ENCODE measurements around the gene BTN1A1.

Gene BTN1A1

GRCh38 chr6:26470643-26471042 lies 29.5 kb upstream of the BTN1A1 start:
- no peak for DNase-seq
- Histone ChIP-seq H3K4me1 (ENCODE audit: control extremely low read depth in 1 of 4, control insufficient read depth in 4 of 4, insufficient read depth in 4 of 4, low read length in 3 of 4) (peaks cover 7 to 21% (median 14%) of the 10 kb centered on the region in 4 experiments), H3K36me3 (ENCODE audit: control insufficient read depth in 4 of 4, insufficient read depth in 4 of 4, low read length in 3 of 4) (peaks cover 11 to 37% (median 27%) of the 10 kb centered on the region in 4 experiments), H3K4me3 (ENCODE audit: control insufficient read depth in 1 of 7, extremely low read depth in 1 of 7, insufficient read depth in 4 of 7, low read depth in 2 of 7, low read length in 6 of 7) (no peak overlapping the region), H3K9me3 (ENCODE audit: control extremely low read depth in 1 of 5, control insufficient read depth in 4 of 5, insufficient read depth in 2 of 5, low read depth in 1 of 5, low read length in 4 of 5) (peaks cover 0 to 7% (median 0%) of the 10 kb centered on the region in 5 experiments), H3K27me3 (replicated peaks in 2 of 5; ENCODE audit: control insufficient read depth in 4 of 5, insufficient read depth in 5 of 5, low read length in 4 of 5) (no peaks in the 10 kb centered on the region), H3K27ac (ENCODE audit: insufficient read depth in 1 of 2, low read depth in 1 of 2, low read length in 2 of 2, poor library complexity in 1 of 2, severe bottlenecking in 2 of 2) (no peak overlapping the region)
- CTCF ChIA-PET: interaction anchor here (1.0 kb wide), 1 partner anchor 16 kb away, joined by 4 read pairs; no protein-coding TSS in a partner anchor
- POLR2A ChIA-PET: no interaction called here
- WGBS (ENCODE audit: insufficient coverage): 97% methylated on average over 3 of the region's 4 CpGs

GRCh38 chr6:26471970-26472369 lies 28.1 kb upstream of the BTN1A1 start:
- ChIA-PET POLR2A (no interaction called here), CTCF (interaction anchor here (0.9 to 1.0 kb wide), 2 partner anchors 17 to 30 kb away, joined by 3 read pairs; no protein-coding TSS in a partner anchor)
- Histone ChIP-seq H3K27ac (ENCODE audit: insufficient read depth in 1 of 2, low read depth in 1 of 2, low read length in 2 of 2, poor library complexity in 1 of 2, severe bottlenecking in 2 of 2) (no peak overlapping the region), H3K4me1 (ENCODE audit: control extremely low read depth in 1 of 4, control insufficient read depth in 4 of 4, insufficient read depth in 4 of 4, low read length in 3 of 4) (peaks cover 12 to 31% (median 22%) of the 10 kb centered on the region in 4 experiments), H3K9me3 (ENCODE audit: control extremely low read depth in 1 of 5, control insufficient read depth in 4 of 5, insufficient read depth in 2 of 5, low read depth in 1 of 5, low read length in 4 of 5) (peaks cover 0 to 7% (median 0%) of the 10 kb centered on the region in 5 experiments), H3K36me3 (ENCODE audit: control insufficient read depth in 4 of 4, insufficient read depth in 4 of 4, low read length in 3 of 4) (peaks cover 4 to 24% (median 15%) of the 10 kb centered on the region in 4 experiments), H3K27me3 (replicated peaks in 2 of 5; ENCODE audit: control insufficient read depth in 4 of 5, insufficient read depth in 5 of 5, low read length in 4 of 5) (no peaks in the 10 kb centered on the region), H3K4me3 (ENCODE audit: control insufficient read depth in 1 of 7, extremely low read depth in 1 of 7, insufficient read depth in 4 of 7, low read depth in 2 of 7, low read length in 6 of 7) (no peak overlapping the region)
- DNase-seq: no peak

GRCh38 chr6:26472549-26473290 lies 27.4 kb upstream of the BTN1A1 start:
- peaks cover 4 to 18% (median 12%) of the 10 kb centered on the region in 4 experiments for H3K36me3 ChIP-seq (ENCODE audit: control insufficient read depth in 4 of 4, insufficient read depth in 4 of 4, low read length in 3 of 4)
- 93% methylated on average over 4 of the region's 4 CpGs for WGBS (ENCODE audit: insufficient coverage)
- peaks cover 17 to 39% (median 29%) of the 10 kb centered on the region in 4 experiments for H3K4me1 ChIP-seq (ENCODE audit: control extremely low read depth in 1 of 4, control insufficient read depth in 4 of 4, insufficient read depth in 4 of 4, low read length in 3 of 4)
- H3K4me3 ChIP-seq (ENCODE audit: control insufficient read depth in 1 of 7, extremely low read depth in 1 of 7, insufficient read depth in 4 of 7, low read depth in 2 of 7, low read length in 6 of 7): peak overlapping the region in 3 of 7 experiments; percentile 16 to 87 (median 69)
- H3K9me3 ChIP-seq (ENCODE audit: control extremely low read depth in 1 of 5, control insufficient read depth in 4 of 5, insufficient read depth in 2 of 5, low read depth in 1 of 5, low read length in 4 of 5): peaks cover 0 to 7% (median 0%) of the 10 kb centered on the region in 5 experiments
- POLR2A ChIA-PET: no interaction called here
- H3K27me3 ChIP-seq (replicated peaks in 2 of 5; ENCODE audit: control insufficient read depth in 4 of 5, insufficient read depth in 5 of 5, low read length in 4 of 5): no peaks in the 10 kb centered on the region
- peak overlapping the region in 1 of 2 experiments; percentile 91 for H3K27ac ChIP-seq (ENCODE audit: insufficient read depth in 1 of 2, low read depth in 1 of 2, low read length in 2 of 2, poor library complexity in 1 of 2, severe bottlenecking in 2 of 2)
- CTCF ChIA-PET: interaction anchor here (0.9 to 2.4 kb wide), 4 partner anchors 18 to 132 kb away, joined by 3 to 9 read pairs (median 5); no protein-coding TSS in a partner anchor
- peak in 1 of 3 donors; percentile 16 for DNase-seq

GRCh38 chr6:26473429-26473757 lies 26.7 kb upstream of the BTN1A1 start:
- Histone ChIP-seq H3K27ac (ENCODE audit: insufficient read depth in 1 of 2, low read depth in 1 of 2, low read length in 2 of 2, poor library complexity in 1 of 2, severe bottlenecking in 2 of 2) (peak overlapping the region in 1 of 2 experiments; percentile 91), H3K4me3 (ENCODE audit: control insufficient read depth in 1 of 7, extremely low read depth in 1 of 7, insufficient read depth in 4 of 7, low read depth in 2 of 7, low read length in 6 of 7) (peak overlapping the region in 6 of 7 experiments; percentile 61 to 98 (median 76)), H3K4me1 (ENCODE audit: control extremely low read depth in 1 of 4, control insufficient read depth in 4 of 4, insufficient read depth in 4 of 4, low read length in 3 of 4) (peaks cover 17 to 45% (median 32%) of the 10 kb centered on the region in 4 experiments), H3K27me3 (replicated peaks in 2 of 5; ENCODE audit: control insufficient read depth in 4 of 5, insufficient read depth in 5 of 5, low read length in 4 of 5) (no peaks in the 10 kb centered on the region), H3K9me3 (ENCODE audit: control extremely low read depth in 1 of 5, control insufficient read depth in 4 of 5, insufficient read depth in 2 of 5, low read depth in 1 of 5, low read length in 4 of 5) (peaks cover 0 to 7% (median 0%) of the 10 kb centered on the region in 5 experiments), H3K36me3 (ENCODE audit: control insufficient read depth in 4 of 4, insufficient read depth in 4 of 4, low read length in 3 of 4) (peaks cover 4 to 11% (median 9%) of the 10 kb centered on the region in 4 experiments)
- no CpG with 5 or more reads among the region's 1 CpG for WGBS (ENCODE audit: insufficient coverage)
- POLR2A ChIA-PET: interaction anchor here (1.2 to 1.7 kb wide), 2 partner anchors 12 to 128 kb away, joined by 3 to 6 read pairs; no protein-coding TSS in a partner anchor
- CTCF ChIA-PET: interaction anchor here (1.1 to 2.4 kb wide), 5 partner anchors 10 to 132 kb away, joined by 3 to 9 read pairs (median 5); no protein-coding TSS in a partner anchor
- DNase-seq: no peak

GRCh38 chr6:26473758-26474438 lies 26.2 kb upstream of the BTN1A1 start:
- DNase-seq: peak; percentile 93 to 98 (median 97)
- WGBS (ENCODE audit: insufficient coverage): 0% methylated on average over 6 of the region's 12 CpGs
- H3K27ac ChIP-seq (ENCODE audit: insufficient read depth in 1 of 2, low read depth in 1 of 2, low read length in 2 of 2, poor library complexity in 1 of 2, severe bottlenecking in 2 of 2): peak overlapping the region; percentile 82 to 91
- H3K27me3 ChIP-seq (replicated peaks in 2 of 5; ENCODE audit: control insufficient read depth in 4 of 5, insufficient read depth in 5 of 5, low read length in 4 of 5): no peaks in the 10 kb centered on the region
- CTCF ChIA-PET: interaction anchor here (0.8 to 2.4 kb wide), 8 partner anchors 11 to 144 kb away, joined by 3 to 9 read pairs (median 4); no protein-coding TSS in a partner anchor
- peaks cover 0 to 7% (median 0%) of the 10 kb centered on the region in 5 experiments for H3K9me3 ChIP-seq (ENCODE audit: control extremely low read depth in 1 of 5, control insufficient read depth in 4 of 5, insufficient read depth in 2 of 5, low read depth in 1 of 5, low read length in 4 of 5)
- POLR2A ChIA-PET: interaction anchor here (1.2 to 1.7 kb wide), 2 partner anchors 11 to 128 kb away, joined by 3 to 6 read pairs; no protein-coding TSS in a partner anchor
- peaks cover 17 to 50% (median 35%) of the 10 kb centered on the region in 4 experiments for H3K4me1 ChIP-seq (ENCODE audit: control extremely low read depth in 1 of 4, control insufficient read depth in 4 of 4, insufficient read depth in 4 of 4, low read length in 3 of 4)
- H3K4me3 ChIP-seq (ENCODE audit: control insufficient read depth in 1 of 7, extremely low read depth in 1 of 7, insufficient read depth in 4 of 7, low read depth in 2 of 7, low read length in 6 of 7): peak overlapping the region in 6 of 7 experiments; percentile 61 to 98 (median 76)
- peaks cover 4 to 6% (median 4%) of the 10 kb centered on the region in 4 experiments for H3K36me3 ChIP-seq (ENCODE audit: control insufficient read depth in 4 of 4, insufficient read depth in 4 of 4, low read length in 3 of 4)

- WGBS (ENCODE audit: insufficient coverage): 75% methylated on average over 2 of the region's 2 CpGs
- no peak for DNase-seq
- H3K36me3 ChIP-seq (ENCODE audit: control insufficient read depth in 4 of 4, insufficient read depth in 4 of 4, low read length in 3 of 4): peaks cover 0 to 2% (median under 1%) of the 10 kb centered on the region in 4 experiments
- H3K4me3 ChIP-seq (ENCODE audit: control insufficient read depth in 1 of 7, extremely low read depth in 1 of 7, insufficient read depth in 4 of 7, low read depth in 2 of 7, low read length in 6 of 7): peak overlapping the region in 6 of 7 experiments; percentile 61 to 98 (median 76)
- peak overlapping the region; percentile 82 to 91 for H3K27ac ChIP-seq (ENCODE audit: insufficient read depth in 1 of 2, low read depth in 1 of 2, low read length in 2 of 2, poor library complexity in 1 of 2, severe bottlenecking in 2 of 2)
- no peaks in the 10 kb centered on the region for H3K27me3 ChIP-seq (replicated peaks in 2 of 5; ENCODE audit: control insufficient read depth in 4 of 5, insufficient read depth in 5 of 5, low read length in 4 of 5)
- ChIA-PET POLR2A (interaction anchor here (0.7 to 1.7 kb wide), 3 partner anchors 11 to 129 kb away, joined by 3 to 6 read pairs (median 4); no protein-coding TSS in a partner anchor), CTCF (interaction anchor here (0.8 to 2.4 kb wide), 9 partner anchors 9 to 144 kb away, joined by 3 to 9 read pairs (median 4); no protein-coding TSS in a partner anchor)
- peaks cover 0 to 7% (median 0%) of the 10 kb centered on the region in 5 experiments for H3K9me3 ChIP-seq (ENCODE audit: control extremely low read depth in 1 of 5, control insufficient read depth in 4 of 5, insufficient read depth in 2 of 5, low read depth in 1 of 5, low read length in 4 of 5)
- H3K4me1 ChIP-seq (ENCODE audit: control extremely low read depth in 1 of 4, control insufficient read depth in 4 of 4, insufficient read depth in 4 of 4, low read length in 3 of 4): peaks cover 17 to 56% (median 38%) of the 10 kb centered on the region in 4 experiments
Measured at GRCh38 chr6:26474439-26474881, 25.6 kb upstream of the BTN1A1 start.
